HepG2 (cell line): Measurements from ENCODE around the gene UBB. TPM values are rescaled to one million over a fixed set of nuclear protein-coding genes. Genes with fewer than 3 reads are reported as not detected.

Experiments
- AGO1 ChIP-seq: fragments of 200-400 bp; formaldehyde crosslinking; IDR thresholded peaks from 2 replicates; pipeline ENCODE4 v1.6.1; 2017; ENCODE audit warnings: mild to moderate bottlenecking, low read depth, low read length, moderate library complexity; ENCODE audit not compliant: poor library complexity, severe bottlenecking
- CEBPG ChIP-seq: IDR thresholded peaks from 2 replicates; pipeline ENCODE4 v1.6.1; 2016
- DDIT3 ChIP-seq: sonication (generic); formaldehyde crosslinking; IDR thresholded peaks from 2 replicates; pipeline ENCODE4 v1.4.0; 2020; ENCODE audit warnings: mild to moderate bottlenecking, missing genetic modification reagents
- ETV5 ChIP-seq: IDR thresholded peaks from 2 replicates; pipeline ENCODE4 v1.6.1; 2018; ENCODE audit warnings: missing biosample characterization, missing genetic modification reagents, inconsistent platforms, borderline replicate concordance
- GFI1 ChIP-seq: sonication (generic); formaldehyde crosslinking; IDR thresholded peaks from 2 replicates; pipeline ENCODE4 v1.5.0; 2020; ENCODE audit warnings: missing genetic modification reagents, mild to moderate bottlenecking, borderline replicate concordance
- GRHL1 ChIP-seq: sonication (generic); formaldehyde crosslinking; conservative IDR thresholded peaks from 2 replicates; pipeline ENCODE4 v1.8.0; 2022; ENCODE audit warnings: missing genetic modification reagents
- HCFC1 ChIP-seq: fragments of 150-350 bp; IDR thresholded peaks from 2 replicates; pipeline ENCODE4 v1.6.1; 2014; ENCODE audit warnings: low read depth, low read length
- HDAC2 ChIP-seq: sonication (generic); formaldehyde crosslinking; IDR thresholded peaks from 2 replicates; pipeline ENCODE4 v1.4.0; 2020; ENCODE audit warnings: missing genetic modification reagents
- HNRNPLL ChIP-seq: fragments of 200-400 bp; formaldehyde crosslinking; IDR thresholded peaks from 2 replicates; pipeline ENCODE4 v1.6.1; 2017; ENCODE audit warnings: mild to moderate bottlenecking, low read depth, low read length; ENCODE audit not compliant: poor library complexity, severe bottlenecking
- IRX3 ChIP-seq: sonication (generic); formaldehyde crosslinking; IDR thresholded peaks from 2 replicates; pipeline ENCODE4 v1.8.1; 2023; ENCODE audit warnings: mild to moderate bottlenecking, low read depth, missing genetic modification reagents, borderline replicate concordance
- MAF1 ChIP-seq: sonication (generic); formaldehyde crosslinking; IDR thresholded peaks from 2 replicates; pipeline ENCODE4 v1.5.0; 2020; ENCODE audit warnings: missing genetic modification reagents, borderline replicate concordance
- MEF2D ChIP-seq: sonication (generic); formaldehyde crosslinking; IDR thresholded peaks from 2 replicates; pipeline ENCODE4 v1.5.1; 2020; ENCODE audit warnings: mild to moderate bottlenecking, missing genetic modification reagents
- RBM39 ChIP-seq: fragments of 200-400 bp; formaldehyde crosslinking; IDR thresholded peaks from one replicate; pipeline ENCODE4 v1.6.1; 2018; ENCODE audit warnings: antibody characterized with exemption, mild to moderate bottlenecking, low read depth, low read length; ENCODE audit not compliant: poor library complexity, severe bottlenecking
- REXO4 ChIP-seq: sonication (generic); formaldehyde crosslinking; IDR thresholded peaks from 2 replicates; pipeline ENCODE4 v1.8.0; 2022; ENCODE audit warnings: missing genetic modification reagents, mild to moderate bottlenecking, borderline replicate concordance
- SIN3B ChIP-seq: fragments of 150-350 bp; IDR thresholded peaks from 2 replicates; pipeline ENCODE4 v1.6.1; 2014; ENCODE audit warnings: low read length
- SPEN ChIP-seq: sonication (generic); formaldehyde crosslinking; IDR thresholded peaks from 2 replicates; pipeline ENCODE4 v1.5.1; 2020; ENCODE audit warnings: low read depth, mild to moderate bottlenecking, missing genetic modification reagents
- TCF7 ChIP-seq: sonication (generic); IDR thresholded peaks from 2 replicates; pipeline ENCODE4 v1.6.1; 2016; ENCODE audit warnings: antibody characterized with exemption, low read depth
- TP53 ChIP-seq: sonication (generic); formaldehyde crosslinking; conservative IDR thresholded peaks from 2 replicates; pipeline ENCODE4 v1.4.0; 2020; ENCODE audit warnings: missing genetic modification reagents
- ZC3H13 ChIP-seq: sonication (generic); formaldehyde crosslinking; IDR thresholded peaks from 2 replicates; pipeline ENCODE4 v1.8.1; 2023; ENCODE audit warnings: mild to moderate bottlenecking, missing genetic modification reagents, moderate library complexity
- ZNF547 ChIP-seq: sonication (generic); formaldehyde crosslinking; IDR thresholded peaks from 2 replicates; pipeline ENCODE4 v1.5.1; 2020; ENCODE audit warnings: mild to moderate bottlenecking, missing genetic modification reagents
- ZNF7 ChIP-seq: IDR thresholded peaks from 2 replicates; pipeline ENCODE4 v1.6.1; 2016; ENCODE audit warnings: missing biosample characterization, missing genetic modification reagents
- ZNF710 ChIP-seq: sonication (generic); formaldehyde crosslinking; IDR thresholded peaks from 2 replicates; pipeline ENCODE4 v1.5.0; 2020; ENCODE audit warnings: mild to moderate bottlenecking, missing genetic modification reagents, borderline replicate concordance
- ZNF773 ChIP-seq: sonication (generic); formaldehyde crosslinking; IDR thresholded peaks from 2 replicates; pipeline ENCODE4 v1.4.0; 2020; ENCODE audit warnings: missing genetic modification reagents, borderline replicate concordance
- ZNF777 ChIP-seq: sonication (generic); formaldehyde crosslinking; IDR thresholded peaks from 2 replicates; pipeline ENCODE4 v1.4.0; 2020; ENCODE audit warnings: missing genetic modification reagents
- polyA plus RNA-seq, 8 experiments: library from polyadenylated mRNA; depleted of rRNA in 3 of 8; stranded (reverse) in 7 of 8; unstranded in 1 of 8; fragments of >200 nt; fragmentation: Illumina TruSeq in 4 of 8; extraction: Trizol in 4 of 8; gene quantifications; 2 replicates each; pipeline versions ENCODE4 v1.2.1 to v1.2.3, GENCODE V29; 2011 to 2016; ENCODE audit warnings: low read depth in 4 of 8, missing spikeins in 1 of 8, mixed read lengths in 1 of 8; ENCODE audit not compliant: insufficient read depth in 1 of 8
- total RNA-seq, 5 experiments: library from RNA; depleted of rRNA; stranded (reverse); fragments of >200 nt; fragmentation: Illumina TruSeq; extraction: Trizol; gene quantifications; 2 replicates each; pipeline ENCODE4 v1.2.3, GENCODE V29; 2016; ENCODE audit warnings: low read depth in 1 of 5

UBB gene
- total and polyA plus RNA-seq, 2 of the 13 experiments (the other 11 are each of a cell fraction or from before 2014, with no cell fraction given): 1,130 to 2,066 TPM

GRCh38 chr17:16380640-16381495 is at the start of gene UBB (continued):
- no peak for TF ChIP-seq IRX3 (CRISPR knock-in tag)
- peak; percentile 88 for TF ChIP-seq AGO1
- TF ChIP-seq GFI1 (CRISPR knock-in tag): peak; percentile 73; the same call in 1 of the 2 replicates
- TF ChIP-seq MAF1: no peak; the same call in 1 of the 2 replicates
- TF ChIP-seq ZNF710 (CRISPR knock-in tag): 0 out of 2 replicates have a peak, but pooled peaks have one; percentile 25
- peak; percentile 65 for TF ChIP-seq HNRNPLL
- peak; percentile 97 for TF ChIP-seq CEBPG (CRISPR knock-in tag)
- peak; percentile 51; the same call in 1 of the 2 replicates for TF ChIP-seq HCFC1
- peak; percentile 77 for TF ChIP-seq RBM39
- no peak for TF ChIP-seq HDAC2 (CRISPR knock-in tag)
- TF ChIP-seq SPEN (CRISPR knock-in tag): peak; percentile 80; the same call in 1 of the 2 replicates
- TF ChIP-seq ZNF7: 0 out of 2 replicates have a peak, but pooled peaks have one; percentile 24
- TF ChIP-seq ZC3H13 (CRISPR knock-in tag): peak; percentile 52; the same call in 1 of the 2 replicates
- peak; percentile 89; the same call in 1 of the 2 replicates for TF ChIP-seq ZNF547 (CRISPR knock-in tag)
- no peak for TF ChIP-seq ZNF777 (CRISPR knock-in tag)
- TF ChIP-seq MEF2D: peak; percentile 1; the same call in 1 of the 2 replicates
- no peak for TF ChIP-seq SIN3B
- no peak for TF ChIP-seq ZNF773 (CRISPR knock-in tag)
- TF ChIP-seq GRHL1 (CRISPR knock-in tag): no peak
- peak; percentile 82; the same call in 1 of the 2 replicates for TF ChIP-seq TP53 (CRISPR knock-in tag)
- no peak for TF ChIP-seq REXO4 (CRISPR knock-in tag)
- TF ChIP-seq DDIT3: no peak; the same call in 1 of the 2 replicates
- TF ChIP-seq ETV5 (CRISPR knock-in tag): 0 out of 2 replicates have a peak, but pooled peaks have one; percentile 30
- peak; percentile 37; the same call in 1 of the 2 replicates for TF ChIP-seq TCF7
